ENCODE results near the gene FARS2. TPM values are rescaled to one million over a fixed set of nuclear protein-coding genes. Genes with fewer than 3 reads are reported as not detected.

The FARS2 gene
- total RNA-seq, 1 experiment from 2014 or later, result 13.8 TPM

- no peak overlapping the region for H3K4me3 ChIP-seq (replicated peaks in 1 of 2; ENCODE audit: low read depth in 1 of 2, low read length in 2 of 2)
- ATAC-seq (no peak), DNase-seq (ENCODE audit: low read depth, low spot score) (no peak)
- no TSS peak for BruUV-seq (replicated peaks)
- intact Hi-C loops (cut with micrococcal nuclease), result no loop called here
- no peaks in the 10 kb centered on the region for H3K36me3 ChIP-seq (ENCODE audit: control insufficient read depth in 1 of 2, insufficient read depth in 2 of 2, low read length in 2 of 2)
- RAD21 ChIA-PET (ENCODE audit: low non-redundant PET in 1 of 2, low total read pairs in 2 of 2, uncharacterized antibody in 2 of 2, unreplicated experiment in 2 of 2), result no interaction called here
- TF ChIP-seq FOSL1 (IDR thresholded peaks at IDR 0.05; ENCODE audit: low read depth), result no peak
- no peak for TF ChIP-seq ZFX (IDR thresholded peaks at IDR 0.05)
- TF ChIP-seq SRF (IDR thresholded peaks at IDR 0.05; ENCODE audit: low read depth), result no peak
- no peak for TF ChIP-seq SIN3A (IDR thresholded peaks at IDR 0.05; ENCODE audit: low read depth)
- TF ChIP-seq, protein P1, sequence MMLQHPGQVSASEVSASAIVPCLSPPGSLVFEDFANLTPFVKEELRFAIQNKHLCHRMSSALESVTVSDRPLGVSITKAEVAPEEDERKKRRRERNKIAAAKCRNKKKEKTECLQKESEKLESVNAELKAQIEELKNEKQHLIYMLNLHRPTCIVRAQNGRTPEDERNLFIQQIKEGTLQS (IDR thresholded peaks at IDR 0.05), result no peak
- TF ChIP-seq ELF1 (IDR thresholded peaks at IDR 0.05; ENCODE audit: borderline replicate concordance, low read depth), result no peak
- TF ChIP-seq, protein P2, sequence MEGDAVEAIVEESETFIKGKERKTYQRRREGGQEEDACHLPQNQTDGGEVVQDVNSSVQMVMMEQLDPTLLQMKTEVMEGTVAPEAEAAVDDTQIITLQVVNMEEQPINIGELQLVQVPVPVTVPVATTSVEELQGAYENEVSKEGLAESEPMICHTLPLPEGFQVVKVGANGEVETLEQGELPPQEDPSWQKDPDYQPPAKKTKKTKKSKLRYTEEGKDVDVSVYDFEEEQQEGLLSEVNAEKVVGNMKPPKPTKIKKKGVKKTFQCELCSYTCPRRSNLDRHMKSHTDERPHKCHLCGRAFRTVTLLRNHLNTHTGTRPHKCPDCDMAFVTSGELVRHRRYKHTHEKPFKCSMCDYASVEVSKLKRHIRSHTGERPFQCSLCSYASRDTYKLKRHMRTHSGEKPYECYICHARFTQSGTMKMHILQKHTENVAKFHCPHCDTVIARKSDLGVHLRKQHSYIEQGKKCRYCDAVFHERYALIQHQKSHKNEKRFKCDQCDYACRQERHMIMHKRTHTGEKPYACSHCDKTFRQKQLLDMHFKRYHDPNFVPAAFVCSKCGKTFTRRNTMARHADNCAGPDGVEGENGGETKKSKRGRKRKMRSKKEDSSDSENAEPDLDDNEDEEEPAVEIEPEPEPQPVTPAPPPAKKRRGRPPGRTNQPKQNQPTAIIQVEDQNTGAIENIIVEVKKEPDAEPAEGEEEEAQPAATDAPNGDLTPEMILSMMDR (IDR thresholded peaks at IDR 0.05 in 2 of 3, conservative IDR thresholded peaks at IDR 0.05 in 1 of 3; ENCODE audit: borderline replicate concordance in 1 of 3, insufficient read depth in 1 of 3, low read depth in 2 of 3, low read length in 2 of 3), result no peak
- no peak for TF ChIP-seq EZH2 (IDR thresholded peaks at IDR 0.05)
- TF ChIP-seq CBX3 (IDR thresholded peaks at IDR 0.05; ENCODE audit: low read depth), result no peak
- TF ChIP-seq REST (IDR thresholded peaks at IDR 0.05; ENCODE audit: low read depth), result no peak
- no peak for TF ChIP-seq POLR2AphosphoS5 (IDR thresholded peaks at IDR 0.05; ENCODE audit: low read depth, low read length)
- no peak for TF ChIP-seq EZH2phosphoT487 (IDR thresholded peaks at IDR 0.05; ENCODE audit: borderline replicate concordance)
- H3K27me3 ChIP-seq (ENCODE audit: insufficient read depth, low read length), result no peaks in the 10 kb centered on the region
- H3K79me2 ChIP-seq (ENCODE audit: insufficient read depth, low read length), result peaks cover 5% of the 10 kb centered on the region; the same call in 1 of the 2 replicates
- no peaks in the 10 kb centered on the region for H3K4me1 ChIP-seq (ENCODE audit: control insufficient read depth in 1 of 2, insufficient read depth in 2 of 2, low read length in 2 of 2)
- H3K27ac ChIP-seq (ENCODE audit: low read depth, low read length), result no peak overlapping the region
- CTCF ChIA-PET, result no interaction called here
- POLR2A ChIA-PET, result no interaction called here
- H3K4me2 ChIP-seq (ENCODE audit: low read length), result no peak overlapping the region
- no peak overlapping the region for H3K9ac ChIP-seq (ENCODE audit: low read length)
- H4K20me1 ChIP-seq (ENCODE audit: insufficient read depth), result no peaks in the 10 kb centered on the region
- H3K9me2 ChIP-seq (ENCODE audit: insufficient read depth), result no peaks in the 10 kb centered on the region
- no peak overlapping the region for H2AFZ ChIP-seq (ENCODE audit: low read depth, low read length, poor library complexity, severe bottlenecking)
- H3K9me3 ChIP-seq (ENCODE audit: control insufficient read depth in 1 of 2, insufficient read depth in 1 of 2, low read depth in 1 of 2, low read length in 2 of 2), result no peaks in the 10 kb centered on the region
These were observed 76.3 kb downstream of the FARS2 start for GRCh38 chr6:5337573-5337972.

All from HCT116 (cell line).